ENCODE data around the gene ZNF785. TPM values are rescaled to one million over a fixed set of nuclear protein-coding genes. Genes with fewer than 3 reads are reported as not detected.

Gene ZNF785
- total and polyA plus RNA-seq, 2 donors (not counting 3 experiments of a cell fraction or from before 2014, with no cell fraction given), result 7.8 to 21.9 TPM

- Histone ChIP-seq H3K36me3 (ENCODE audit: control insufficient read depth in 2 of 2, extremely low read depth in 1 of 2, insufficient read depth in 2 of 2, low read length in 2 of 2) (no peaks in the 10 kb centered on the region), H3K9me1 (replicated peaks; ENCODE audit: control insufficient read depth, extremely low read depth, insufficient read depth, low read length) (no peaks in the 10 kb centered on the region), H3K27me3 (ENCODE audit: control insufficient read depth in 2 of 2, insufficient read depth in 2 of 2, low read length in 2 of 2) (peaks cover 0 to 4% of the 10 kb centered on the region in 2 experiments), H3K79me2 (ENCODE audit: control insufficient read depth, insufficient read depth, low read length) (no peaks in the 10 kb centered on the region), H3K9me3 (replicated peaks; ENCODE audit: control insufficient read depth, insufficient read depth, low read length) (no peaks in the 10 kb centered on the region), H3K9ac (replicated peaks; ENCODE audit: extremely low read depth, insufficient read depth, low read length) (no peak overlapping the region), H3K27ac (ENCODE audit: insufficient read depth, low read depth, low read length) (no peak overlapping the region), H4K20me1 (replicated peaks; ENCODE audit: control insufficient read depth, extremely low read depth, insufficient read depth, low read length) (no peaks in the 10 kb centered on the region), H2AFZ (ENCODE audit: low read depth, low read length) (no peak overlapping the region), H3K4me1 (ENCODE audit: control insufficient read depth, extremely low read depth, insufficient read depth, low read length) (peaks cover 16% of the 10 kb centered on the region), H3K4me2 (ENCODE audit: insufficient read depth, low read length) (no peak overlapping the region), H3K4me3 (replicated peaks in 1 of 3; ENCODE audit: insufficient read depth in 1 of 3, low read depth in 1 of 3, low read length in 3 of 3) (no peak overlapping the region)
- ChIA-PET CTCF (no interaction called here), POLR2A (no interaction called here)
- intact Hi-C loops (cut with micrococcal nuclease) (no loop called here), dilution Hi-C loops (cut with MboI; ENCODE audit: extremely low pct_ligation_motif_present, low sequenced_read_pairs) (no loop called here)
- no peak for TF ChIP-seq JUN (IDR thresholded peaks at IDR 0.05; ENCODE audit: borderline replicate concordance, insufficient read depth, insufficient read length, low read depth)
- TF ChIP-seq, protein P1, sequence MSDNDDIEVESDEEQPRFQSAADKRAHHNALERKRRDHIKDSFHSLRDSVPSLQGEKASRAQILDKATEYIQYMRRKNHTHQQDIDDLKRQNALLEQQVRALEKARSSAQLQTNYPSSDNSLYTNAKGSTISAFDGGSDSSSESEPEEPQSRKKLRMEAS (IDR thresholded peaks at IDR 0.05; ENCODE audit: insufficient read depth, insufficient read length), result no peak
- TF ChIP-seq POLR2AphosphoS5 (IDR thresholded peaks at IDR 0.05; ENCODE audit: insufficient read depth, low read depth, low read length), result no peak
- no peak for TF ChIP-seq GATA2 (IDR thresholded peaks at IDR 0.05; ENCODE audit: insufficient read depth, insufficient read length, low read depth, low read length)
- no peak for TF ChIP-seq EZH2 (IDR thresholded peaks at IDR 0.05; ENCODE audit: borderline replicate concordance, low read depth, low read length, severe bottlenecking)
- TF ChIP-seq POLR2A (IDR thresholded peaks at IDR 0.05; ENCODE audit: low read depth, low read length), result no peak
- TF ChIP-seq, protein P2, sequence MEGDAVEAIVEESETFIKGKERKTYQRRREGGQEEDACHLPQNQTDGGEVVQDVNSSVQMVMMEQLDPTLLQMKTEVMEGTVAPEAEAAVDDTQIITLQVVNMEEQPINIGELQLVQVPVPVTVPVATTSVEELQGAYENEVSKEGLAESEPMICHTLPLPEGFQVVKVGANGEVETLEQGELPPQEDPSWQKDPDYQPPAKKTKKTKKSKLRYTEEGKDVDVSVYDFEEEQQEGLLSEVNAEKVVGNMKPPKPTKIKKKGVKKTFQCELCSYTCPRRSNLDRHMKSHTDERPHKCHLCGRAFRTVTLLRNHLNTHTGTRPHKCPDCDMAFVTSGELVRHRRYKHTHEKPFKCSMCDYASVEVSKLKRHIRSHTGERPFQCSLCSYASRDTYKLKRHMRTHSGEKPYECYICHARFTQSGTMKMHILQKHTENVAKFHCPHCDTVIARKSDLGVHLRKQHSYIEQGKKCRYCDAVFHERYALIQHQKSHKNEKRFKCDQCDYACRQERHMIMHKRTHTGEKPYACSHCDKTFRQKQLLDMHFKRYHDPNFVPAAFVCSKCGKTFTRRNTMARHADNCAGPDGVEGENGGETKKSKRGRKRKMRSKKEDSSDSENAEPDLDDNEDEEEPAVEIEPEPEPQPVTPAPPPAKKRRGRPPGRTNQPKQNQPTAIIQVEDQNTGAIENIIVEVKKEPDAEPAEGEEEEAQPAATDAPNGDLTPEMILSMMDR (IDR thresholded peaks at IDR 0.05; ENCODE audit: extremely low read depth in 1 of 2, insufficient read depth in 1 of 2, low read depth in 1 of 2, low read length in 2 of 2), result no peak
- TF ChIP-seq FOS (IDR thresholded peaks at IDR 0.05; ENCODE audit: borderline replicate concordance, insufficient read depth, low read length), result no peak
- TF ChIP-seq MYC (IDR thresholded peaks at IDR 0.05; ENCODE audit: low read depth, low read length), result no peak
- DNase-seq (ENCODE audit: low read depth, low spot score) (no peak), FAIRE-seq (no peak)
- BruUV-seq (replicated peaks), result no TSS peak
Observed at GRCh38 chr16:30569281-30569680, 16.2 kb downstream of the ZNF785 start.
